GM21529 (cell line): Measurements from ENCODE around the gene TADA2A.

Experiments
- ATAC-seq: cut with Tn5 transposase; IDR thresholded peaks from one replicate; pipeline ENCODE4 v1.9.1; 2021; ENCODE audit not compliant: unreplicated experiment

TADA2A gene

DNA sequence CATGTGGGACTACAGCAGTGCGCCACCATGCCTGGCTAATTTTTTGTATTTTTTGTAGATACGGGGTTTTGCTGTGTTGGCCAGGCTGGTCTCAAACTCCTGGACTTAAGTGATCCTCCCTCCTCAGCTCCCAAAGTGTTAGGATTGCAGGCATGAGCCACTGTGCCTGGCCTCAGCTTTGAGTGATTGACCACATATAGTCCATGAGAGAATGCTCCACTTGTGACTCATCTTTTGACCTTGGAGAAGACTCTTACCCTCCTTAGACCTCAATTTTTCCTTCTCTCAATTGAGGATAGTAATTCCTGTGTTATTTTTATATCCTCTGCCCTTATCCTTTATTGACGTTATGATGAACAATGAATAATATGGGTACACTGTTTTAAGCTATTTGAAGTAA lies 52.1 kb downstream of the TADA2A start:
- no peak for ATAC-seq

GRCh38 chr17:37461668-37462067 lies 55.0 kb downstream of the TADA2A start:
- ATAC-seq, result no peak

DNA sequence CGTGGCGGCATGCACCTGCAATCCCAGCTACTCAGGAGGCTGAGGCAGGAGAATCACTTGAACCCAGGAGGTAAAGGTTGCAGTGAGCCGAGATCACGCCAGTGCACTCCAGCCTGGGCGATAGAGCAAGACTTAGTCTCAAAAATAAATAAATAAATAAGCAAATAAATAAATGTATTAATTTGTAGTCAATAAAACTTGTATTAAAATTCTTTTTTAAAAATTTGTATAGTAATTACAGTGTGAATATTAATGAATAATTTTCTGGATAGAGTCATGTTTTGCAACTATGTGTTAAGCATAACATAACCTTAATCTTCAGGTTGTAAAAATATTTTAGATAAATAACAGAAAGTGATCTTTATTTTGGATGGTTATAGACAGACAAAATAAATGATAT lies 55.8 kb downstream of the TADA2A start:
- ATAC-seq, result no peak

- ATAC-seq, result no peak
Measured at GRCh38 chr17:37463039-37463438, 56.4 kb downstream of the TADA2A start.

- ATAC-seq, result no peak
Measured at GRCh38 chr17:37465069-37465616, 58.5 kb downstream of the TADA2A start.

DNA sequence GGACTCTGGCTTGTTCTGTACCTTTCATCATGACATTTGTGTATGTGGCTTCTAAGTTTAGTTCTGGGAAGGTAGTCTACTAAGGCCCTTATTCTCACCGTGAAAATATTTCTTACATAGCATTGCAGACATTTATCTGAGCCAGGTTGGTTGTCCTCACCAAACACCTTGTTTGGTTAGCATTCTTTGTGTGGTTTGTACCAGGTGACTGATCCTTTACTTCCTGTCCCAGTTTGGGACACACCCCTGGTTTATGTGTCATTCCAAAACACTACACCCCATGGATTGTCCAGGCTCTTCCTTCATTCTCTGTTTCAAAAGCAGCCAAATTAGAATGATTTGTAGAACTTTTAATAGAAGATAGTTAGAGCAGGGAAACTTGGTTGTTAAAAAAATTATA lies 59.8 kb downstream of the TADA2A start:
- ATAC-seq, result no peak

- no peak for ATAC-seq
Measured at GRCh38 chr17:37470181-37470580, 63.5 kb downstream of the TADA2A start.

GRCh38 chr17:37475731-37476420 lies 69.2 kb downstream of the TADA2A start:
- ATAC-seq, result no peak

DNA sequence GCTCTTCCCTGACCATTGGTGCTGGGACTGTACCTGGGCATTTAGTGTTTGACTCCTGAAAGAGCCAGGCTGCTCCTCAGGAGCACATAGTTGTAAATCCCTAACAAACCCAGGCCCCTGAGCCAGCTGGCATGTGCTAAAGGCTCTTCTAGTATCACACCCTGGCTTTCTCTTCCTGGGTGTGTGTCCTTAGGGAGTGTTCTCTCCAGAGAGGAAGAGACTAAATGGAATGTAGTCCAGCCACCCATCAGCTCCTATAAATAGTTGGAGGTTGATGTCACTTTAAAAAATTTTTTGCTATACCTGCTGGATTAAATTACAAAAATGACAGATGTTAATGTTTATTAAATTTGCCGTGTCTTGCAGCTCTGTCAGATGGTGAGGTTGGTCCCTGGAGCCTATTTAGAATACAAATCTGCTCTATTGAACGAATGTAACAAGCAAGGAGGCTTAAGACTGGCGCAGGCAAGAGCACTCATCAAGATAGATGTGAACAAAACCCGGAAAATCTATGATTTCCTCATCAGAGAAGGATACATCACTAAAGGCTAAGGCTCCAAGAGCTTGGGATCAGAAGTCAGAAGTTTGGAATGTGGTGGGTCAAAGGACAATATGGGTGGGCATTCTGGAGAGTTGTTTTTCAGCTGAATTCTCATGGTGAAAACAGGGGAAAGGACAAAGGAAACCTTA lies 69.9 kb downstream of the TADA2A start:
- ATAC-seq, result no peak

DNA sequence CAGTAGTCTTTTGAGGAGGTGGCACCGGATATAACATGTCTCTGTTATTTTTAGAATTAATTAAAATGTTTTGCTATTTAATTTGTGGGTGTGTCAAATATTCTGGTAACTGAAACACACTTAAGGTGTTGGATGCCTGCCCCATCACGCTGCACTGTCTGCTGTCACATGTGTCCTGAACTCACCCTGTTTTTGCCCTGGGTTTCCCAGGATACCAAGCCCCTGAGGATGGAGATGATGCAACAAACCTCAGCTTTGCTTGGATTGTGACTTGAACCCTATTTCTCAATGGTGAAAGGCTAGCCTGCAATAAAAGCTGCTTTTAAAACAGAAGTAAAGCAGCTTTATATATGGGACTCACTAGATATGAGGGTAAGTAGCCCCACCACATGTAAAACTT lies 71.5 kb downstream of the TADA2A start:
- no peak for ATAC-seq

GRCh38 chr17:37479025-37479424 lies 72.3 kb downstream of the TADA2A start:
- ATAC-seq, result no peak

- ATAC-seq, result no peak
Measured at GRCh38 chr17:37480427-37480826, 73.7 kb downstream of the TADA2A start.

DNA sequence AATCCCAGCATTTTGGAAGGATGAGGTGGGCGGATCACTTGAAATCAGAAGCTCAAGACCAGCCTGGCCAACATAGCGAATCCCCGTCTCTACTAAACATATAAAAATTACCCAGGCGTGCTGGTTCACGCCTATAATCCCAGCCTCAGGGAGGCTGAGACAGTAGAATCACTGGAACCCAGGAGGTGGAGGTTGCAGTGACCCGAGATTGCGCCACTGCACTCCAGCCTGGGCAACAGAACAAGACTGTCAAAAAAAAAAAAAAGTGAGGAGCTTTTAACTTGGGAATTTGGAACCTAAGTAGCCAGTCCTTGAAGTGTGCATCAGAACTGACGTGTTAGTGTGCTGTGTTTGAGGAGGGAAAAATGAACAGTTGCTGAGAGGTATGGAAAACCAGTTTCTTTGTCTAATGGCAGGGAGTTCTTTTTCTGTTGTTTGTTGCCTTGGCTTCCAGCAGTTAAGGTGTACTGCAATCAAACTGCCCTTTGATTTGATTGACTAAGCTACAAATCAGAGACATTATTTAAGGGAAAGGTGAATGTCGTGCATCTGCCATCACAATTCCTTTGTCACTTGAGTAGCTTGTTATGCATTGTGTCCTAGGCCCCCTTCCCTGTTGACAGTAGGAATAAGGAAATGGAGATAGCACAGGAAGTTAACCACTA lies 74.4 kb downstream of the TADA2A start:
- ATAC-seq, result no peak

DNA sequence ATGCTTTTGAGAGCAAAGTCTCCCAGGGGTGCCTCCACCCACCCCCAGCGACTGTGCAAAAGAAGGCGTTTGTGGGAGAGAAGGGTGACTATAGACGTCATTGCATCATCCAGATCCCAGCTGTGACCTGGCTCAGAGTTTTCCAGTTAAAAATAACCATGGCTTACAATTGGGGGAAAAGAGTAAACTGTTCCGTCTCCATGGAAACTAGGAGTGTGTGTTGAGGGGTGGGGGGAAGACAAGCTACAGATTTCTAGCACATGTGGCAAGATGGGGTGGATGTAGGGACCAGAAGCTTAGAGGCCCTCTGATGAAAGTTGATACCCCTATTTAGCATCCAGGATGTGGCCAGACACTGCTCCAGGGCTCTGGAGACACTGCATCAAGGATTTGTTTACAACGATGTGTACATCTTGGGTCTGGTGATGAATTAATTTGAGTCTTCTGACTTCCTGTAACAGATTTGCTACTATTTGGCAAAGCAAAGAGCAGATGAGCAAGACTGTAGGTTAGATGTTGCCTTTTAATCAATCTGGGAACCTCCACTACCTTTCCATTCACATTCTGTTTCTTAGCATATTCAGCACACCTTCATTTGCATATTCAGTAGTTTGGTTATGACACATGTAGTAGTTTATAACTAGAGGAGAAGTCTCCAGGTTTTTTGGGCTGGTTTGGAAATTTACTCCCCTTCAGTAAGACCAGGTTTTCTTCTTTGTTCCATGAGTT lies 76.8 kb downstream of the TADA2A start:
- ATAC-seq, result no peak

DNA sequence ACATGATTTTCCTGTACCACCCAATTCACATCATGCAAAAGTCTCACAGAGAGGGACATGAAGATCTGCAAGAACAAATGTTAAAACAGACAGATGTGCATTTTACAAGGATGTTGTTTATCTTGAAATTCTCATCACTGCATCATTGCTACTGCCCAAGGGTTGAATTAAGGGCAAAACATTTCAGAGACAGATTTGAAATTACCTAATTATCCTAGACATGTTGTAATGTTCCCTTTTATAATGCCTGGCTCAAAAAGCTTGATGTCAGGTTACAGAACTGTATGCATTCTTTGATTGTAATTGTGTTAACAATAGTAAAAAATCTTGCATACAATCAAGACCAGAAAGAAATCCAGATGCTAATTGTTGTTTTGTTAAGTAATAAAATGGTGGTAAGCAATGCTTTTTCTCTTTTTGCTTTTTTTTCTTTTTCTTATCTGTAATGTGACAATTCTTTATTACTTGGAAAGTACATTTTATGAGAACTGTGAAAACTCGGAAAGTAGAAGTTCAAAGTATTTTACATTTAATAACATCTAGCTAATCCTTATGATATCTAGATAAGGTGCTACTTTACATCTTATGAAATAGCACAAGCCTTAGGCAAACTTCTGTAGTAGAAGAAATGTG lies 79.4 kb downstream of the TADA2A start:
- no peak for ATAC-seq

GRCh38 chr17:37488009-37488604 lies 81.4 kb downstream of the TADA2A start:
- ATAC-seq, result no peak

- ATAC-seq, result peak; percentile 14
Measured at GRCh38 chr17:37488607-37489196, 82.0 kb downstream of the TADA2A start.

- peak; percentile 67 for ATAC-seq
Measured at GRCh38 chr17:37489197-37490001, 82.7 kb downstream of the TADA2A start, which contains the start of gene DUSP14. Gene DUSP14 (plus strand): TSS chr17:37489891. CDS start chr17:37512273, 22,382 bp downstream.

DNA sequence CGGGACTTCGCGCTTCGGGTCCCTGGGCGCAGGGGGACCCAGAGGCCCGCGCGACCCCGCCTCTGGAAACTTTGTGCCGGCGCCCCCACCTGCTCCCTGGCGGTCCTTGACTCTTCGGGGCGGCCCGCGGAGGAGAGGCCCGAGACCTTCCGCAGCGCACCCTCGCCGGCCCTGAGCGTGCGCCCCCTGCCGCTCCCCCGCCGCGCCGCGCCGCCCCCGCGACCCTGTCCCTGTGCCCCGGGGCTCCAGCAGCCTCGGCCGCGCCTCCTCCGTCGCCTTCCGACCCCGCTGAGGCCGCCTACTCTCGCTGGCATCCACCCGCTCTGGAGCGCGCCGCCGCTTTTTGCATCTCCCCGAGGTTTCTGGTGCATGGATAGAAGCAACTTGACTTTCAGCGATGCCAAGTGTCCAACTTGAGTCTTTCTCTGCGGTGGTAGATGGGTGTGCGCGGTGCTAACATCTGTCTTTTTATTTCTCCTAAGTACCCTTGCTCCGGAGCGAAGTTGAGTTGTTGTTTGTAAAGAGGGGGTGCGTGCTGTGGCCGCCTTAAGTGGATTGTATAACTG lies 83.4 kb downstream of the TADA2A start:
- peak; percentile 55 for ATAC-seq
